HEK293T (cell line): ENCODE results near the gene PARP1.

ENCODE experiments used
- FOXM1 ChIP-seq: fragments of 450-650 bp; IDR thresholded peaks from 2 replicates; pipeline ENCODE4 v1.6.1; 2017; ENCODE audit warnings: mild to moderate bottlenecking, borderline replicate concordance
- LEF1 ChIP-seq: fragments of 450-650 bp; IDR thresholded peaks from 2 replicates; pipeline ENCODE4 v1.6.1; 2017; ENCODE audit warnings: mild to moderate bottlenecking, borderline replicate concordance
- SP1 ChIP-seq: fragments of 450-650 bp; IDR thresholded peaks from 2 replicates; pipeline ENCODE4 v1.6.1; 2017
- TARDBP ChIP-seq: fragments of 450-650 bp; IDR thresholded peaks from 2 replicates; pipeline ENCODE4 v1.6.1; 2016
- ZNF384 ChIP-seq: fragments of 450-650 bp; IDR thresholded peaks from 2 replicates; pipeline ENCODE4 v1.6.1; 2016

DNA sequence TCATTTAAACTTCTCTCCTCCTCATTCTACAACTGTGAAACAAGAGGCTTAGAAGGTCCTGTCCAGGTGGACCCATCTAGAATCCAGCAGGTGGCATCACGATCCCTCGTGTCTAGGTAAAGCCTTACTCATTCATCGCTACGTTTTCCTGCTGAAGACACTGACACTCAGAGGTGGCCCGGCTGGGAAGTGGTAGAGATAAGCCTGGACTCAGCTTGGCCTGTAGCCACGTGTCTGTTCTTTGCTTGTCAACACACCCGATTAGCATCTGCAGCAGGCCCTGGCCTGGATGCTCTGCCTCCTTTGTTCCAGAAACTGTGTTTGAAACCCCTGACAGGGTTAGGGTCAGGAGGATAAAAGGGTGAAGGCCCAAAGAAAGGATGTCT, 43.4 kb downstream of the PARP1 start:
- TF ChIP-seq LEF1 (no peak), FOXM1 (no peak), TARDBP (no peak), SP1 (no peak), ZNF384 (no peak)
